DND-41 (cell line): Measurements from ENCODE around the gene ZNF880.
A peak's percentile ranks its signal among the peaks of the same experiment; 100 is the strongest.

ENCODE experiments used
- ATAC-seq: fragments of 200-7000 bp; cut with Tn5 transposase; 3 replicates; pipeline ENCODE4 v1.9.1; 2021; ENCODE audit warnings: low read depth; ENCODE audit not compliant: insufficient read depth
- DNase-seq: peaks from one replicate; pipeline ENCODE4 v3.0.0-alpha.2; 2020
- H2AFZ ChIP-seq: 2 replicates; pipeline ENCODE4 v1.6.0; 2012; ENCODE audit warnings: low read depth, low read length
- H3K27ac ChIP-seq: 2 replicates; pipeline ENCODE4 v1.5.1; 2012; ENCODE audit warnings: low read length, inconsistent platforms
- H3K27me3 ChIP-seq: fragments of 200-600 bp; sonication (generic); 2 replicates; pipeline ENCODE4 v1.6.0; 2012; ENCODE audit warnings: low read length, mild to moderate bottlenecking, inconsistent platforms; ENCODE audit not compliant: insufficient read depth, poor library complexity
- H3K36me3 ChIP-seq: 2 replicates; pipeline ENCODE4 v1.5.1; 2012; ENCODE audit warnings: low read length, inconsistent platforms; ENCODE audit not compliant: insufficient read depth
- H3K4me1 ChIP-seq: 2 replicates; pipeline ENCODE4 v1.5.1; 2012; ENCODE audit warnings: mild to moderate bottlenecking, low read length; ENCODE audit not compliant: insufficient read depth
- H3K4me2 ChIP-seq: 2 replicates; pipeline ENCODE4 v1.6.0; 2012; ENCODE audit warnings: mild to moderate bottlenecking, moderate library complexity, low read length, inconsistent platforms; ENCODE audit not compliant: insufficient read depth
- H3K4me3 ChIP-seq, 2 experiments: fragments of 200-600 bp in 1 of 2; shearing (Covaris generic) in 1 of 2; 2 replicates each; pipeline ENCODE4 v1.5.1; 2012 to 2016; ENCODE audit warnings: inconsistent platforms in 2 of 2, low read length in 2 of 2, mild to moderate bottlenecking in 2 of 2, low read depth in 1 of 2, moderate library complexity in 1 of 2
- H3K79me2 ChIP-seq: 2 replicates; pipeline ENCODE4 v1.6.0; 2012; ENCODE audit warnings: low read length, inconsistent platforms; ENCODE audit not compliant: insufficient read depth
- H3K9ac ChIP-seq: 2 replicates; pipeline ENCODE4 v1.6.0; 2012; ENCODE audit warnings: low read depth, mild to moderate bottlenecking, inconsistent platforms, low read length, moderate library complexity
- H3K9me3 ChIP-seq: 2 replicates; pipeline ENCODE4 v1.5.1; 2012; ENCODE audit warnings: low read length, moderate library complexity, mild to moderate bottlenecking, inconsistent platforms; ENCODE audit not compliant: insufficient read depth, severe bottlenecking
- H4K20me1 ChIP-seq: 2 replicates; pipeline ENCODE4 v1.6.0; 2012; ENCODE audit warnings: low read length; ENCODE audit not compliant: insufficient read depth
- CTCF ChIP-seq: IDR thresholded peaks from 2 replicates; pipeline ENCODE4 v1.5.1; 2012; ENCODE audit warnings: borderline replicate concordance, low read length, moderate library complexity, mild to moderate bottlenecking; ENCODE audit not compliant: poor library complexity, severe bottlenecking; ENCODE audit errors: extremely low read depth
- EZH2 ChIP-seq: IDR thresholded peaks from 3 replicates; pipeline ENCODE4 v1.6.1; 2012; ENCODE audit warnings: borderline replicate concordance, low read depth, mild to moderate bottlenecking, moderate library complexity, low read length, inconsistent platforms; ENCODE audit not compliant: severe bottlenecking

The ZNF880 gene

GRCh38 chr19:52370341-52370710, 603 bp downstream of the ZNF880 start:
- TF ChIP-seq CTCF (no peak), EZH2 (no peak)
- Histone ChIP-seq H3K9ac (no peak overlapping the region), H4K20me1 (no peaks in the 10 kb centered on the region), H3K36me3 (peaks cover 41% of the 10 kb centered on the region), H3K27me3 (no peaks in the 10 kb centered on the region), H3K4me3 (no peak overlapping the region), H3K4me2 (no peak overlapping the region), H3K4me1 (no peaks in the 10 kb centered on the region), H3K27ac (no peak overlapping the region), H3K9me3 (peaks cover 19% of the 10 kb centered on the region), H2AFZ (no peak overlapping the region), H3K79me2 (no peaks in the 10 kb centered on the region)
- ATAC-seq (no peak), DNase-seq (no peak)

GRCh38 chr19:52391135-52391534, 21.4 kb downstream of the ZNF880 start:
- Histone ChIP-seq H3K9ac (no peak overlapping the region), H3K27ac (no peak overlapping the region), H3K36me3 (peaks cover 42% of the 10 kb centered on the region), H3K4me3 (no peak overlapping the region), H3K4me2 (no peak overlapping the region), H4K20me1 (no peaks in the 10 kb centered on the region), H3K4me1 (peaks cover 12% of the 10 kb centered on the region), H3K27me3 (no peaks in the 10 kb centered on the region), H3K79me2 (peaks cover 14% of the 10 kb centered on the region), H2AFZ (no peak overlapping the region), H3K9me3 (peaks cover 9% of the 10 kb centered on the region)
- TF ChIP-seq EZH2 (no peak), CTCF (peak; percentile 32)
- DNase-seq (no peak), ATAC-seq (no peak)

GRCh38 chr19:52397310-52398080, 27.8 kb downstream of the ZNF880 start, which contains the start of gene ZNF528:
TSS of gene ZNF528 (plus strand) at chr19:52397849. CDS start at chr19:52402014, 4,165 bp downstream.
- DNase-seq, result peak; percentile 98
- peak within 1 kb of the TSS; percentile 93 to 98 for H3K4me3 ChIP-seq

More at GRCh38 chr19:52397310-52398080, 27.8 kb downstream of the ZNF880 start, which contains the start of gene ZNF528:
- Histone ChIP-seq H4K20me1 (no peaks in the 10 kb centered on the region), H3K27me3 (no peaks in the 10 kb centered on the region), H3K4me2 (peak within 1 kb of the TSS; percentile 94), H3K9me3 (no peaks in the 10 kb centered on the region), H3K4me1 (peaks cover 39% of the 10 kb centered on the region), H3K79me2 (peaks cover 61% of the 10 kb centered on the region), H2AFZ (peak within 1 kb of the TSS; percentile 94), H3K27ac (peak within 1 kb of the TSS; percentile 96), H3K36me3 (peaks cover 58% of the 10 kb centered on the region), H3K9ac (peak within 1 kb of the TSS; percentile 92)
- peak; percentile 97 for ATAC-seq
- TF ChIP-seq EZH2 (no peak), CTCF (no peak)
